CD4-positive, alpha-beta memory T cell (primary cell): ENCODE measurements around the gene HLA-A. TPM values are rescaled to one million over a fixed set of nuclear protein-coding genes. Genes with fewer than 3 reads are reported as not detected.
"Not testable (repeated sequence)": the region's sequence is repeated elsewhere in the genome, so short reads cannot be mapped to it uniquely, and the experiment has no call there.

ENCODE experiments used
- CTCF ChIA-PET: fragments of 350-600 bp; sonication (Branson Sonifier 250); formaldehyde crosslinking; loops from one replicate; lab custom pipeline; 2021; ENCODE audit warnings: inconsistent platforms; ENCODE audit not compliant: partially characterized antibody; lab: Charles Lee
- POLR2A ChIA-PET: fragments of 350-600 bp; sonication (Branson Sonifier 250); formaldehyde crosslinking; loops from one replicate; lab custom pipeline; 2021; ENCODE audit not compliant: partially characterized antibody; lab: Charles Lee
- DNase-seq, 5 donors: peaks; one replicate each; pipeline versions ENCODE4 v3.0.0 to v3.0.0-alpha.2; 2020 to 2022; ENCODE audit warnings: mixed read lengths in 1 of 5
- H3K27ac ChIP-seq: one replicate; pipeline ENCODE4 v1.7.0; 2013; ENCODE audit warnings: low read depth, low read length
- H3K27me3 ChIP-seq: 2 replicates; pipeline ENCODE4 v1.7.0; 2013; ENCODE audit warnings: mild to moderate bottlenecking, low read length, moderate library complexity; ENCODE audit not compliant: insufficient read depth
- H3K36me3 ChIP-seq: 2 replicates; pipeline ENCODE4 v1.7.0; 2013; ENCODE audit warnings: mild to moderate bottlenecking, low read length, moderate library complexity; ENCODE audit not compliant: insufficient read depth
- H3K4me1 ChIP-seq: 2 replicates; pipeline ENCODE4 v1.7.0; 2013; ENCODE audit warnings: mild to moderate bottlenecking, low read length, moderate library complexity; ENCODE audit not compliant: insufficient read depth
- H3K4me3 ChIP-seq, 2 donors: one replicate each; pipeline ENCODE4 v1.7.0; 2013; ENCODE audit warnings: low read length in 2 of 2, mild to moderate bottlenecking in 1 of 2
- H3K9me3 ChIP-seq, 2 donors: one replicate each; pipeline ENCODE4 v1.7.0; 2013; ENCODE audit warnings: low read length in 2 of 2, control low read depth in 1 of 2; ENCODE audit not compliant: control insufficient read depth in 1 of 2
- H3K27ac Mint-ChIP-seq, 7 donors: one replicate each; pipeline ENCODE4 v1.8.0; 2020 to 2021; ENCODE audit warnings: mixed read lengths in 7 of 7, mild to moderate bottlenecking in 6 of 7, inconsistent platforms in 3 of 7, moderate library complexity in 3 of 7
- H3K27me3 Mint-ChIP-seq, 2 donors: one replicate each; pipeline ENCODE4 v1.8.0; 2020 to 2021; ENCODE audit warnings: mixed read lengths in 2 of 2
- H3K36me3 Mint-ChIP-seq, 2 donors: one replicate each; pipeline ENCODE4 v1.8.0; 2020 to 2021; ENCODE audit warnings: mixed read lengths in 2 of 2, inconsistent platforms in 1 of 2, mild to moderate bottlenecking in 1 of 2
- H3K4me1 Mint-ChIP-seq, 4 donors: one replicate each; pipeline ENCODE4 v1.8.0; 2020 to 2021; ENCODE audit warnings: mixed read lengths in 4 of 4, mild to moderate bottlenecking in 1 of 4
- H3K4me3 Mint-ChIP-seq, 8 donors: one replicate each; pipeline ENCODE4 v1.8.0; 2020 to 2021; ENCODE audit warnings: mixed read lengths in 8 of 8, mild to moderate bottlenecking in 7 of 8, moderate library complexity in 6 of 8, inconsistent platforms in 3 of 8
- H3K9me3 Mint-ChIP-seq, 8 donors: one replicate each; pipeline ENCODE4 v1.8.0; 2020 to 2021; ENCODE audit warnings: mixed read lengths in 8 of 8, mild to moderate bottlenecking in 5 of 8, inconsistent platforms in 3 of 8, moderate library complexity in 1 of 8
- intact Hi-C: fragments of 100-400 bp; cut with micrococcal nuclease; formaldehyde crosslinking; loops from one replicate; pipeline ENCODE4 v1.15.1; 2023
- polyA plus RNA-seq, 2 donors: library from polyadenylated mRNA; unstranded; fragments of 300-500 nt; fragmentation: Illumina TruSeq; gene quantifications; one replicate each; pipeline ENCODE4 v1.2.3, GENCODE V29; 2021
- total RNA-seq, 2 experiments: library from RNA; stranded (reverse); gene quantifications; one replicate each; pipeline ENCODE4 v1.2.3, GENCODE V29; 2021

HLA-A gene
- total and polyA plus RNA-seq, 4 experiments from 2014 or later: 2,115 to 3,137 (median 2,561) TPM

DNA sequence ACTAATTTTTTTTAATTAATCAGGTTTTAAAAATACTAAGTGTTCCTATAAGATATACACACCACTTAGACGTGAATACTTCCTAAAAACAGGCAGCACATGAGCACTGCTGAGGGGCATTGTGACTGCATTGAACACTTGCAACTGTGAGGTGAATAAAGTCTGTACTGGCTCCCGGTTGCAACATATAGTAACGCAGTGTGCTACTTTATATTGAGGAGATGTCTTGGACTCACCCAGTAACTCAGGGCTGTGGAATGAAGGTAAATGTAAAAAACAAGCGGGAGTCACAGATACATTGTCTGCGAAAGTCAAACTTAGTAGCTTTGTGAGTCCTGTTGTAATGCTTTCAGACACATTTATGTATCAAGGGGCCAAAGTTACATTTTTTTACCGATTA, 17.0 kb upstream of the HLA-A start:
- no peaks in the 10 kb centered on the region for H3K27me3 ChIP-seq
- Mint-ChIP-seq H3K9me3 (no peaks in the 10 kb centered on the region), H3K27me3 (no peaks in the 10 kb centered on the region), H3K4me3 (peak overlapping the region in 7 of 8 donors; percentile 69 to 96 (median 90)), H3K27ac (peak overlapping the region in 6 of 7 donors; percentile 84 to 100 (median 99)), H3K4me1 (peaks cover 0 to 28% (median 11%) of the 10 kb centered on the region in 4 donors), H3K36me3 (peaks cover 0 to 6% of the 10 kb centered on the region in 2 donors)
- ChIA-PET CTCF (no interaction called here), POLR2A (interaction anchor here (0.6 to 3.4 kb wide), 8 partner anchors 15 to 275 kb away, joined by 3 to 53 read pairs (median 8); partner anchors contain the start of genes HLA-A and POLR1H)
- DNase-seq: no peak
- H3K4me1 ChIP-seq: peaks cover 15% of the 10 kb centered on the region
- no peak overlapping the region for H3K4me3 ChIP-seq
- H3K9me3 ChIP-seq: no peaks in the 10 kb centered on the region
- intact Hi-C loops: loop anchor here (5.0 kb wide), 1 partner anchor 78 kb away; no protein-coding TSS in a partner anchor
- no peaks in the 10 kb centered on the region for H3K36me3 ChIP-seq
- H3K27ac ChIP-seq: peak overlapping the region; percentile 99

DNA sequence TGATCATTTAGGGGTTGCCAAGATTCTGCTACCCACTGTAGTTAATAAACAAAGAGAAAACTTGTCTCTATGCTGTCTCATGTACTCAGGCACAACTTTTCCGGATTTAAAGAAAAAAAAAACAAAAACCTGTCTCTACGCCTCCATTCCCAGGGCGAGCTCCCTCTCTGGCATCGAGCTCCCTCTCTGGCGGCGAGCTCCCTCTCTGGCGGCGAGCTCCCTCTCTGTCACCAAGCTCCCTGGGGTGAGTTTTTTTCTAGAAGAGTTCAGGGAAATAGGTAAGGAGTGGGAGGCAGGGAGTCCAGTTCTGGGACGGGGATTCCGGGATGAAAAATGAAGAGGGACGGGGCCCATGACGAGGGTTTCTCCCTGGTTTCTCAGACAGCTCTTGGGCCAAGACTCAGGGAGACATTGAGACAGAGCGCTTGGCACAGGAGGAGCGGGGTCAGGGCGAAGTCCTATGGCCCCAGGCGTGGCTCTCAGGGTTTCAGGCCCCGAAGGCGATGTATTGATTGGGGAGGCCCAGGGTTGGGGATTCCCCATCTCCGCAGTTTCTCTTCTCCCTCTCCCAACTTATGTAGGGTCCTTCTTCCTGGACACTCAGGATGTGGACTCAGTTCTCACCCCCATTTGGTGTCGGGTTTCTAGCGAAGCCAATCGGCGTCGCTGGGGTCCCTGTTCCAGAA, 16.5 kb upstream of the HLA-A start:
- CTCF ChIA-PET: no interaction called here
- peak in 1 of 5 donors; percentile 6 for DNase-seq
- peak overlapping the region in 7 of 8 donors; percentile 88 to 96 (median 90) for H3K4me3 Mint-ChIP-seq
- H3K9me3 Mint-ChIP-seq: no peaks in the 10 kb centered on the region
- peaks cover 0 to 6% of the 10 kb centered on the region in 2 donors for H3K36me3 Mint-ChIP-seq
- intact Hi-C loops: loop anchor here (2.0 to 5.0 kb wide), 2 partner anchors 51 to 79 kb away; no protein-coding TSS in a partner anchor
- peak overlapping the region in 6 of 7 donors; percentile 84 to 100 (median 99) for H3K27ac Mint-ChIP-seq
- peaks cover 0 to 28% (median 11%) of the 10 kb centered on the region in 4 donors for H3K4me1 Mint-ChIP-seq
- H3K4me3 ChIP-seq: peak overlapping the region in 1 of 2 donors; percentile 70
- POLR2A ChIA-PET: interaction anchor here (0.6 to 3.4 kb wide), 10 partner anchors 14 to 276 kb away, joined by 3 to 53 read pairs (median 7); partner anchors contain the start of genes HLA-A, POLR1H and PPP1R11
- no peaks in the 10 kb centered on the region for H3K27me3 Mint-ChIP-seq
- H3K27ac ChIP-seq: peak overlapping the region; percentile 99
- H3K36me3 ChIP-seq: no peaks in the 10 kb centered on the region
- H3K27me3 ChIP-seq: no peaks in the 10 kb centered on the region
- peaks cover 15% of the 10 kb centered on the region for H3K4me1 ChIP-seq
- no peaks in the 10 kb centered on the region for H3K9me3 ChIP-seq

DNA sequence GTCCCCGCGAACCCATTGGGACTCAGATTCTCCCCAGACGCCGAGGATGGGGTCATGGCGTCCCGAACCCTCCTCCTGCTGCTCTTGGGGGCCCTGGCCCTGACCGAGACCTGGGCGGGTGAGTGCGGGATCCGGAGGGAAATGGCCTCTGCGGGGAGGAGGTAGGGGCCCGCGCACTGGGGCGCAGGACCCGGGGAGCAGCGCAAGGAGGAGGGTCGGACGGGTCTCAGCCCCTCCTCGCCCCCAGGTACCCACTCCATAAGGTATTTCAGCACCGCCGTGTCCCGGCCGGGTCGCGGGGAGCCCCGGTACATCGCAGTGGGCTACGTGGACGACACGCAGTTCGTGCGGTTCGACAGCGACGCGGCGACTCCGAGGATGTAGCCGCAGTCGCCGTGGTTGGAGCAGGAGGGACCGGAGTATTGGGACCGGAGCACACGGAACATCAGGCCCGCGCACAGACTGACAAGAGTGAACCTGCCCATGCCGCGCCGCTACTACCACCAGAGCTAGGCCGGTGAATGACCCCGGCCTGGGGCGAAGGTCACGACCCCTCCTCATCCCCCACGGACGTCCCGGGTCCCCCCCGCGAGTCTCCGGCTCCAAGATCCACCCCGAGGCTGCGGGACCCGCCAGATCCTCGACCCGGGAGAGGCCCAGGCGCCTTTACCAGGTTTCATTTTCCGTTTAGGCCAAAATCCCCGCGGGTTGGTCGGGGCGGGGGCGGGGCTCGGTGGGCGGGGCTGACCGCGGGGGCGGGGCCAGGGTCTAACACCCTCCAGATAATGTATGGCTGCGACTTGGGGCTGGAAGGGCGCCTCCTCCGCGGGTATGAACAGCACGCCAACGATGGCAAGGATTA, 15.7 kb upstream of the HLA-A start:
- ChIA-PET POLR2A (interaction anchor here (0.7 to 3.4 kb wide), 12 partner anchors 13 to 140 kb away, joined by 3 to 53 read pairs (median 6); partner anchors contain the start of genes HLA-A, POLR1H and PPP1R11), CTCF (no interaction called here)
- Histone ChIP-seq H3K27me3 (no peaks in the 10 kb centered on the region), H3K9me3 (no peaks in the 10 kb centered on the region), H3K4me1 (peaks cover 15% of the 10 kb centered on the region), H3K27ac (peak overlapping the region; percentile 99), H3K4me3 (peak overlapping the region; percentile 6 to 70), H3K36me3 (no peaks in the 10 kb centered on the region)
- H3K27me3 Mint-ChIP-seq: no peaks in the 10 kb centered on the region
- intact Hi-C loops: loop anchor here (1.0 to 5.0 kb wide), 5 partner anchors 16 to 79 kb away; partner anchors contain the start of gene HLA-A
- DNase-seq: peak; percentile 75 to 95 (median 80)
- no peaks in the 10 kb centered on the region for H3K9me3 Mint-ChIP-seq
- peaks cover 0 to 6% of the 10 kb centered on the region in 2 donors for H3K36me3 Mint-ChIP-seq
- peak overlapping the region in 7 of 8 donors; percentile 90 to 97 (median 95) for H3K4me3 Mint-ChIP-seq
- H3K4me1 Mint-ChIP-seq: peaks cover 0 to 28% (median 11%) of the 10 kb centered on the region in 4 donors
- H3K27ac Mint-ChIP-seq: peak overlapping the region in 6 of 7 donors; percentile 84 to 100 (median 99)

DNA sequence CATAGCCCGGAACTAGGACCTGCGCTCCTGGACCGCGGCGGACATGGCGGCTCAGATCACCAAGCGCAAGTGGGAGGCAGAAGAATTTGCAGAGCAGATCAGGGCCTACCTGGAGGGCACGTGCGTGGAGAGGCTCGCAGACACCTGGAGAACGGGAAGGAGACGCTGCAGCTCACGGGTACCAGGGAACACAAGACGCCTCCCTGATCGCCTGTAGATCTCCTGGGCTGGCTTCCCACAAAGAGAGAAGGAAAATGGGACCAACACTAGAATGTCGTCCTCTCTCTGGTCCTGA, 15.1 kb upstream of the HLA-A start:
- Histone ChIP-seq H3K9me3 (no peaks in the 10 kb centered on the region), H3K27ac (peak overlapping the region; percentile 99), H3K27me3 (no peaks in the 10 kb centered on the region), H3K36me3 (no peaks in the 10 kb centered on the region), H3K4me3 (peak overlapping the region; percentile 23 to 56), H3K4me1 (peaks cover 15% of the 10 kb centered on the region)
- no peak for DNase-seq
- no peaks in the 10 kb centered on the region for H3K9me3 Mint-ChIP-seq
- H3K4me1 Mint-ChIP-seq: peaks cover 1 to 28% (median 11%) of the 10 kb centered on the region in 4 donors
- peak overlapping the region in 7 of 8 donors; percentile 90 to 97 (median 95) for H3K4me3 Mint-ChIP-seq
- ChIA-PET CTCF (no interaction called here), POLR2A (interaction anchor here (1.0 to 3.4 kb wide), 9 partner anchors 13 to 139 kb away, joined by 3 to 53 read pairs (median 7); partner anchors contain the start of genes HLA-A and PPP1R11)
- intact Hi-C loops: loop anchor here (1.0 to 5.0 kb wide), 5 partner anchors 15 to 80 kb away; partner anchors contain the start of gene HLA-A
- no peaks in the 10 kb centered on the region for H3K27me3 Mint-ChIP-seq
- H3K27ac Mint-ChIP-seq: peak overlapping the region in 6 of 7 donors; percentile 84 to 100 (median 98)
- H3K36me3 Mint-ChIP-seq: peaks cover 0 to 6% of the 10 kb centered on the region in 2 donors

DNA sequence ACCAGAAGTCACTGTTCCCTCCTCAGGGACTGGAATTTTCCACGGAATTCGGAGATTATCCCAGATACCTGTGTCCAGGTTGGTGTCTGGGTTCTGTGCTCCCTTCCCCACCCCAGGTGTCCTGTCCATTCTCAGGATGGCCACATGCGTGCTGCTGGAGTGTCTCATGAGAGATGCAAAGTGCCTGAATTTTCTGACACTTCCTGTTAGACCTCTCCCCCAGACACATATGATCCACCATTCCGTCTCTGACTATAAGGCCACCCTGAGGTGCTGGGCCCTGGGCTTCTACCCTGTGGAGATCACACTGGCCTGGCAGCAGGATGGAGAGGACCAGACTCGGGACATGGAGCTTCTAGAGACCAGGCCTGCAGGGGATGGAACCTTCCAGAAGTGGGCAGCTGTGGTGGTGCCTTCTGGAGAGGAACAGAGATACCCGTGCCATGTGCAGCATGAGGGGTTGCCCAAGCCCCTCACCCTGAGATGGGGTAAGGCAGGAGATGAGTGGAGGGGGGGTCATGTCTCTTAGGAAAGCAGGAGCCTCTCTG, 14.4 kb upstream of the HLA-A start:
- ChIA-PET POLR2A (interaction anchor here (1.4 to 3.4 kb wide), 5 partner anchors 12 to 41 kb away, joined by 6 to 53 read pairs (median 12); partner anchors contain the start of gene HLA-A), CTCF (no interaction called here)
- H3K36me3 ChIP-seq: no peaks in the 10 kb centered on the region
- Mint-ChIP-seq H3K27ac (peak overlapping the region in 5 of 7 donors; percentile 29 to 99 (median 84)), H3K4me1 (peaks cover 1 to 28% (median 11%) of the 10 kb centered on the region in 4 donors), H3K9me3 (no peaks in the 10 kb centered on the region), H3K36me3 (peaks cover 0 to 6% of the 10 kb centered on the region in 2 donors), H3K4me3 (peak overlapping the region in 6 of 8 donors; percentile 90 to 97 (median 96)), H3K27me3 (no peaks in the 10 kb centered on the region)
- H3K9me3 ChIP-seq: no peaks in the 10 kb centered on the region
- H3K27ac ChIP-seq: peak overlapping the region; percentile 99
- intact Hi-C loops: loop anchor here (1.0 to 5.0 kb wide), 5 partner anchors 14 to 81 kb away; partner anchors contain the start of gene HLA-A
- peak overlapping the region in 1 of 2 donors; percentile 56 for H3K4me3 ChIP-seq
- no peaks in the 10 kb centered on the region for H3K27me3 ChIP-seq
- DNase-seq: no peak
- peaks cover 15% of the 10 kb centered on the region for H3K4me1 ChIP-seq

DNA sequence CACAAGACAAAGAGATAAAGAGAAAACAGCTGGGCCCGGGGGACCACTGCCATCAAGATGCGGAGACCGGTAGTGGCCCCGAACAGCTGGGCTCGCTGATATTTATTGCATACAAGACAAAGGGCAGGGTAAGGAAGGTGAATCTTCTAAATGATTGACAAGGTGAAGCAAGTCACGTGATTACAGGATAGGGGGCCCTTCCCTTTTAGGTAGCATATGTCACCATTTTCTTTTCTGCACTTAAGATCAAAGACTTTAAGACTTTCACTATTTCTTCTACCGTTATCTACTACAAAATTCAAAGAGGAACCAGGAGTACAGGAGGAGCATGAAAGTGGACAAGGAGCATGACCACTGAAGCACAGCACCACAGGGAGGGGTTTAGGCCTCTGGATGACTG, 12.3 kb upstream of the HLA-A start:
- H3K4me1 Mint-ChIP-seq: peaks cover 1 to 28% (median 11%) of the 10 kb centered on the region in 4 donors
- ChIA-PET CTCF (interaction anchor here (0.7 kb wide), 1 partner anchor 181 kb away, joined by 3 read pairs; no protein-coding TSS in a partner anchor), POLR2A (interaction anchor here (1.1 kb wide), 1 partner anchor 35 kb away, joined by 5 read pairs; no protein-coding TSS in a partner anchor)
- H3K36me3 ChIP-seq, H3K4me3 Mint-ChIP-seq, H3K27me3 ChIP-seq, intact Hi-C loops, H3K27me3 Mint-ChIP-seq, H3K4me3 ChIP-seq, DNase-seq, H3K36me3 Mint-ChIP-seq, H3K27ac Mint-ChIP-seq, H3K27ac ChIP-seq, H3K9me3 Mint-ChIP-seq, H3K9me3 ChIP-seq: not testable (repeated sequence)
- H3K4me1 ChIP-seq: peaks cover 15% of the 10 kb centered on the region
